Fibroblast of skin of abdomen (primary cell): ENCODE data around the gene KRTAP1-3. TPM values are rescaled to one million over a fixed set of nuclear protein-coding genes. Genes with fewer than 3 reads are reported as not detected.
A peak's percentile ranks its signal among the peaks of the same experiment; 100 is the strongest.
"Not testable (repeated sequence)": the region's sequence is repeated elsewhere in the genome, so short reads cannot be mapped to it uniquely, and the experiment has no call there.

Experiments used
- DNase-seq: peaks from one replicate; pipeline ENCODE4 v3.0.0-alpha.2; 2013
- polyA plus RNA-seq, 2 experiments: library from polyadenylated mRNA; unstranded; fragments of 120-200 nt; gene quantifications; one replicate each; pipeline ENCODE4 v1.2.1, GENCODE V29; 2013; ENCODE audit not compliant: insufficient read length in 2 of 2

The KRTAP1-3 gene
- not detected for polyA plus RNA-seq (2013, experiment 1 of 2; ENCODE audit: insufficient read length)
- not detected for polyA plus RNA-seq (2013, experiment 2 of 2; ENCODE audit: insufficient read length)

GRCh38 chr17:41034346-41034935, at the start of gene KRTAP1-3:
Gene KRTAP1-3 (minus strand): TSS chr17:41034874. CDS start chr17:41034821, 53 bp downstream.
- not testable (repeated sequence) for DNase-seq

GRCh38 chr17:41084100-41084856, 49.6 kb upstream of the KRTAP1-3 start, which contains the start of gene KRTAP4-7:
Gene KRTAP4-7 (plus strand): TSS chr17:41084150. CDS start chr17:41084207, 57 bp downstream.
- DNase-seq, result not testable (repeated sequence)

GRCh38 chr17:41083427-41083826, 48.8 kb upstream of the KRTAP1-3 start:
- DNase-seq, result peak; percentile 80

DNA sequence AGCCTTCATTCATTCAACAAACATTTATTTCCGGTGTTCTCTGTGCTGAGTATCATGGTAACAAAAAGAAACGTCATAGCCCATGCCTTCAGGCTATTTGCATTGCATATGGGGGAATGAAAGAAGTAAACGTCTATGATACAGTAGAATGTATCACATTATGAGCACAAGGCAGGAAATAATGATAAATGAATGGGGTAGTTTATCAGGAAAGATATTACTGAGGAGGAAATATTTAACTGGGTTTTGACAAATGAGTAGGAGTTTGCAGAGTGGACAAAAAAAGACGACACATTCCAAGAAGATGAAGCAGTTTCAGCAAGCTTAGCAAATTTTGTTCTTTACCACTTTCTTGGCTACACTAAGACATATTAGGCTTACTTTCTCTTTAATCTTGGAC, 48.0 kb upstream of the KRTAP1-3 start:
- peak; percentile 49 for DNase-seq

DNA sequence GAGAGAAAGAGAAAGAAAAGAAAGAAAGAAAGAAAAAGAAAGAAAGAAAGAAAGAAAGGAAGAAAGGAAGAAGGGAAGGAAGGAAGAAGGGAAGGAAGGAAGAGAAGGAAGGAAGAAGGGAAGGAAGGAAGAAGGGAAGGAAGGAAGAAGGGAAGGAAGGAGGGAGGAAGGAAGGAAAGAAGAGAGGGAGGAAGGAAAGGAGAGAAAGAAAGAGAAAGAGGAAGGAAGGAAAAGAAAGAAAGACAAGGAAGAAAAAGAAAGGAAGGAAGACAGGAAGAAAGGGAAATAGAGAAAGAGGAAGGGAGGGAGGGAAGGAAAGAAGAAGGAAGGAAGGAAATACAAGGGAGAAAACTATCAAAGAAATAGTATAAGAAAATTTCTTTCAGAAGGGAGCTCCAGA, 42.1 kb upstream of the KRTAP1-3 start:
- DNase-seq, result no peak

DNA sequence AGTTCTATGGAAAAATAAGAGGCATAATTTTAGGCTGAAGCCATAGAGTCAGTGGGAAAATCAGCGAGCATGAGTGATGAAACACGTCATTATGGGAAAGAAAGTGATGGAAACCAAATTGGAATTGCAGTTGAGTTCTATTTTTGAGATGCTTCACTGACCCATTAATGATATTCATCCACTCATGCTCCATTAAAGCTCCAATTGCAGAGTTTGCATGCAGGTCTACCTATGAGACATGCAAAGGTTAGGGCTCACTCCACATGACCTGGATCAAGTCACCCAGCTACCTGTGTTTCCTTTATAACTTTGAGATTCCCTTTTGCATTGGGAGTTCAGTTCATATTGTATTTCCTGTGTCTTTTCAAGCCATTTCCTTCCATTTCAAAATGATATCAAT, 39.0 kb upstream of the KRTAP1-3 start:
- no peak for DNase-seq

- DNase-seq, result no peak
Observed at GRCh38 chr17:41071606-41072360, 37.1 kb upstream of the KRTAP1-3 start.

DNA sequence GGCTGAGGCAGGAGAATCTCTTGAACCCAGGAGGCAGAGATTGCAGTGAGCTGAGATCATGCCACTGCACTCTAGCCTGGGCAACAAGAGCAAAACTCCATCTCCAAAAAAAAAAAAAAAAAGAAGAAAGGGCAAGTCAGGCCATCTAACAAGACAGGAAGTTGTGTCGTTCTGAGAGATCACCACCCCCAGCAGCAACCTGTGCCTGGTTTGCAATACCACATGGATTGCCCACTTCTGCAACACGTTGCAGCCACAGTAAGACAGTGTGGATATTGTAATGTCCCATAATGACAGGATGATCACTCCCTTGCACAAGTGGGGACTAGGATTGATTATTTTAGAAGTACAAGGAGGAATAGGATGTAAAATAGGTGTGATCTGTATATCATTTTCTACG, 34.4 kb upstream of the KRTAP1-3 start:
- DNase-seq, result no peak

DNA sequence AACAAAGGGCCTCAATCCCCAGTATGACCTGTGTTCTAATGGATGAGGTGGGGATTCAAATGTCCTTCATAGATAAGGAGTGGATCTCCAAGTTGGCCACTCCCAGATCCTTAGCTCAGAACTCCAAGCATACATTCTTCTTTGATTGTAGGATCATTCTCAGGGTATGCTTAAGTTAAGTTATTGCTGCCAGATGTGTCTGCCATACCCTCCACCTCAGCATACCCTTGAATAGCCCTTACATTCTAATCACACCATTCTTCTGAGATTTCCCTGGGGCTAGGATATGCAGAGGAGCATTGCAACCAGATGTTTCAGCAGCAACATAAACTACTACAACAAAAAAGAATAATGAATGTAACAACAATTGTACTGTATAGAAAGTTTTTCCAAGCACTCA, 32.6 kb upstream of the KRTAP1-3 start:
- peak; percentile 82 for DNase-seq

GRCh38 chr17:41065829-41066624, 31.4 kb upstream of the KRTAP1-3 start, which contains the start of gene KRTAP2-4:
Gene KRTAP2-4 (minus strand): TSS chr17:41065879. CDS start chr17:41065845, 34 bp downstream.
- peak; percentile 89 for DNase-seq

DNA sequence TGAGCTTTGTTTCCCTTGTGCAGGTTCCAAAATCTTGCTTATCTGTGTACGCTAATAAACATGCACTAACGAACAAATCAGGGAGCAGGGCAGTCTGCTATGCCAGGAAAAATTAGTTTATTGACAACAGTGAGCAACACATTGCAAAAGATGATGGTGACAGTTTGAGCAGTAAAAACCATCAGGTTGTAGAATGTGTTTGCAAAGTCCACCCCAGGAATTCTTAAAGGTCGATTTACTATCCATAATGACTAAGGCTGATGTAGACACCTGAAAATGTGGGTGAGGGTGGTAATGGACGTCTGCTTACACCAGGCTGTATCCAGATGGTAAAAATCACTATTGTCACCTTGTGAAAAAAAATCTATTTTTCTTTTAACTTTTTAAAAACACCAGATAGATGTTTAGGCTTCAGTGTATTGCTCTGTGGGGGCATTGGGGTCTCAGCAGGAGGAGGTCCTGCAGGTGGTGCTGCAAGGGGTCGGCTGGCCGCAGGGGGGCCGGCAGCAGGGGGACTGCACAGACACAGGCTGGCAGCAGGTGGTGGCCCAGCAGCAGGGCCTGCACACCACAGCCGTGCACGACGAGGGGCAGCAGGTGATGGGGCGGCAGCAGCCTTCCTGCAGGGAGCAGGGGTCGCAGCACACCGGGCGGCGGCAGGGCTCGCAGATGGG, 30.5 kb upstream of the KRTAP1-3 start:
- DNase-seq, result not testable (repeated sequence)

- no peak for DNase-seq
Observed at GRCh38 chr17:41064301-41064700, 29.6 kb upstream of the KRTAP1-3 start.

DNA sequence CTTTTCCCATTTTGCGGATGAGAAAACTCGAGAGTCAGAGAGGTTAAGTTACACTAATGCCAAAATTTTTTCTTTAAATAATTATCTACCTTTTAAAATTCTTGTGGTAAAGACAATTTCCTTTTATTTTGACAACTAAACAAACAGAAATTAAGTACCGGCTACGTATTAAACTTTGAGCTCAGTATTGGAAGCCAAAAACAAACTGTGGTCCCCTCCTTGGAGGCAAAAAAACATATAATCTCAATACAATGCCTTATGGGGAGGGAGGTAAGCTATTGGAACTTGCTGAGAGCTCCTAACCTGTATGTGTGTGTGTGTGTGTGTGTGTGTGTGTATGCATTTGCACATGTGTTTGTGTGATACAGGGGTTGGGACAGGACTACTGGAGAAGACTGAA, 28.8 kb upstream of the KRTAP1-3 start:
- DNase-seq, result no peak

DNA sequence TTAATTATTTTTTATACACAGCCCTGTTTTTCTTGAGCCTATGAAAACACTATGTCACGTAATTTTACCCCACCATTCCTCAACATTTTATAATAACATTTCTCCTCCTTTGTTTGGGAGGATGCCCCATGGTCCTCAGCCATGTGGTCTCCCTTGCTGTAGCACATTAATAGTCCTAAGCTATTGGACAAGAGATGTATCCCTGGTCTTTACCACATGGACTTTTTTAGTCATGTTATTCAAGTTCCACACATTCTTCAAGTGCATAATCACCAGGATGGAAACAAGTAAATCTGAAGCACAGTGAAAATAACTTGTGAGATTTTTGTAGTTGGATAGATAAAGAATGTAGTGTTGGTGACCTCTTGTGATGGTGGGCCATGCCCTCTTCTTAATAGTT, 27.3 kb upstream of the KRTAP1-3 start:
- peak; percentile 98 for DNase-seq

- DNase-seq, result peak; percentile 97
Observed at GRCh38 chr17:41060052-41060604, 25.5 kb upstream of the KRTAP1-3 start, which contains the start of gene KRTAP2-3. Gene KRTAP2-3 (minus strand): TSS chr17:41060114. CDS start chr17:41060050, 64 bp downstream.

DNA sequence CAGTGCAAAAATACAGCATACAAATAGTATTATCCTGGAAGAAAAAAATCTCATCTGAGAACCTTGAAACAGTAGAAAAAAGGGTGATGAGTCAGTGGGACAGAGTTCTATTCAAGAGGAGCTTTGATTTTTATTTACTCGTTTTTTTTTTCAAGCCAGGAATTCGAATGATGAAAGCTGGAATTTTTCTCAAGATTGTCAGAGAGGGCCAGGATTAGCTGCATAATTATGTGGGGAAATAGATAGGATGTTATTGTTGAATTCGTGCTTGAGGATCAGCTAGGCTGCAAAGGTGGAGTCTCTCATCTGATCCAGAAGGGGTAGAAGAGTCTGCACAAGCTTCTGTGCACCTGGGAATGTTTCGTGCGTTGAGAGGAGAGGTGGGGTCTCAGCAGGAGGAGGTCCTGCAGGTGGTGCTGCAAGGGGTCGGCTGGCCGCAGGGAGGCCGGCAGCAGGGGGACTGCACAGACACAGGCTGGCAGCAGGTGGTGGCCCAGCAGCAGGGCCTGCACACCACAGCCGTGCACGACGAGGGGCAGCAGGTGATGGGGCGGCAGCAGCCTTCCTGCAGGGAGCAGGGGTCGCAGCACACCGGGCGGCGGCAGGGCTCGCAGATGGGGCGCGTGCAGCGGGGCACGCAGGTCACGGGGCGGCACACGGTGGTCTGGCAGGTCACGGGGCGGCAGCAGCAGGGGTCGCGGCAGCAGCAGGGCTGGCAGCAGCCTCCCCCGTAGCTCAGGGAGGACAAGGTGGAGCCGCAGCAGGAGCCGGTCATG, 24.8 kb upstream of the KRTAP1-3 start:
- DNase-seq, result peak; percentile 94

- no peak for DNase-seq
Observed at GRCh38 chr17:41058741-41059140, 24.1 kb upstream of the KRTAP1-3 start.

DNA sequence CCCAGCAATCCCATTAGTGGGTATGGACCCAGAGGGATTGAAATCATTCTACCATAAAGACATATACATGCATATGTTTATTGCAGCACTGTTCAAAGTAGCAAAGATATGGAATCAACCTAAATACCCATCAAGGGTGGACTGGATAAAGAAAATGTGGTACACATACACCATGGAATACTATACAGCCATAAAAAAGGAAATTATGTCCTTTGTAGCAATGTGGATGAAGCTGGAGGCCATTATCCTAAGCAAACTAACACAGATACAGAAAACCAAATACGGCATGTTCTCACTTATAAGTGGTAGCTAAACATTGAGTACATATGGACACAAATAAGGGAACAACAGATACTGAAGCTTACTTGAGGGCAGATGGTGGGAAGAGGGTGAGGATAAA, 22.9 kb upstream of the KRTAP1-3 start:
- no peak for DNase-seq

GRCh38 chr17:41055130-41055529, 20.5 kb upstream of the KRTAP1-3 start, which contains the start of gene KRTAP2-2:
Gene KRTAP2-2 (minus strand): TSS chr17:41055230. CDS start chr17:41055211, 19 bp downstream.
- not testable (repeated sequence) for DNase-seq

- not testable (repeated sequence) for DNase-seq
Observed at GRCh38 chr17:41054556-41054955, 19.9 kb upstream of the KRTAP1-3 start.
